DND-41 (cell line): ENCODE measurements around the gene WDR72.

ENCODE experiments used
- ATAC-seq: fragments of 200-7000 bp; cut with Tn5 transposase; 3 replicates; pipeline ENCODE4 v1.9.1; 2021; ENCODE audit warnings: low read depth; ENCODE audit not compliant: insufficient read depth
- DNase-seq: peaks from one replicate; pipeline ENCODE4 v3.0.0-alpha.2; 2020
- H2AFZ ChIP-seq: 2 replicates; pipeline ENCODE4 v1.6.0; 2012; ENCODE audit warnings: low read depth, low read length
- H3K27ac ChIP-seq: 2 replicates; pipeline ENCODE4 v1.5.1; 2012; ENCODE audit warnings: low read length, inconsistent platforms
- H3K27me3 ChIP-seq: fragments of 200-600 bp; sonication (generic); 2 replicates; pipeline ENCODE4 v1.6.0; 2012; ENCODE audit warnings: low read length, mild to moderate bottlenecking, inconsistent platforms; ENCODE audit not compliant: insufficient read depth, poor library complexity
- H3K36me3 ChIP-seq: 2 replicates; pipeline ENCODE4 v1.5.1; 2012; ENCODE audit warnings: low read length, inconsistent platforms; ENCODE audit not compliant: insufficient read depth
- H3K4me1 ChIP-seq: 2 replicates; pipeline ENCODE4 v1.5.1; 2012; ENCODE audit warnings: mild to moderate bottlenecking, low read length; ENCODE audit not compliant: insufficient read depth
- H3K4me2 ChIP-seq: 2 replicates; pipeline ENCODE4 v1.6.0; 2012; ENCODE audit warnings: mild to moderate bottlenecking, moderate library complexity, low read length, inconsistent platforms; ENCODE audit not compliant: insufficient read depth
- H3K4me3 ChIP-seq, 2 experiments: fragments of 200-600 bp in 1 of 2; shearing (Covaris generic) in 1 of 2; 2 replicates each; pipeline ENCODE4 v1.5.1; 2012 to 2016; ENCODE audit warnings: inconsistent platforms in 2 of 2, low read length in 2 of 2, mild to moderate bottlenecking in 2 of 2, low read depth in 1 of 2, moderate library complexity in 1 of 2
- H3K79me2 ChIP-seq: 2 replicates; pipeline ENCODE4 v1.6.0; 2012; ENCODE audit warnings: low read length, inconsistent platforms; ENCODE audit not compliant: insufficient read depth
- H3K9ac ChIP-seq: 2 replicates; pipeline ENCODE4 v1.6.0; 2012; ENCODE audit warnings: low read depth, mild to moderate bottlenecking, inconsistent platforms, low read length, moderate library complexity
- H3K9me3 ChIP-seq: 2 replicates; pipeline ENCODE4 v1.5.1; 2012; ENCODE audit warnings: low read length, moderate library complexity, mild to moderate bottlenecking, inconsistent platforms; ENCODE audit not compliant: insufficient read depth, severe bottlenecking
- H4K20me1 ChIP-seq: 2 replicates; pipeline ENCODE4 v1.6.0; 2012; ENCODE audit warnings: low read length; ENCODE audit not compliant: insufficient read depth
- EZH2 ChIP-seq: IDR thresholded peaks from 3 replicates; pipeline ENCODE4 v1.6.1; 2012; ENCODE audit warnings: borderline replicate concordance, low read depth, mild to moderate bottlenecking, moderate library complexity, low read length, inconsistent platforms; ENCODE audit not compliant: severe bottlenecking
- TF ChIP-seq, protein P1 (sequence below): IDR thresholded peaks from 2 replicates; pipeline ENCODE4 v1.5.1; 2012; ENCODE audit warnings: borderline replicate concordance, low read length, moderate library complexity, mild to moderate bottlenecking; ENCODE audit not compliant: poor library complexity, severe bottlenecking; ENCODE audit errors: extremely low read depth

Gene WDR72

DNA sequence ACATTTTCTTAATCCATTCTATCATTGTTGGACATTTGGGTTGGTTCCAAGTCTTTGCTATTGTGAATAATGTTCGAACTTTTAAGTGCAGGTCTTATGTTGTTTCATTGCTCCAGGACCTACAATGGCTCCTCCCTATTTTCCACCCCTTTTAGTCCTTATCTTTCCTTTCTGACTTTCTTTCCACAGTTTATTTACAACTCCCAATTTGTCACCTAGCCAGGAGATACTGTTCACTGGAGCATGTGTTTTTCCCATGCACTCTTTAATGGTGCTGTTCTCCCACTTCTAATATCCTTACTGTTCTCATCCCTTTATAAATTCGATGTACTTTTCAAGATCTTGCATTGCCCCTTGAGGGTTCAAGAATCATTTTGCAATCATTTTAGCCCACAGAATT, 290.0 kb downstream of the WDR72 start:
- no peak for DNase-seq
- H3K27me3 ChIP-seq, result no peaks in the 10 kb centered on the region
- no peak overlapping the region for H3K27ac ChIP-seq
- H3K9ac ChIP-seq, result no peak overlapping the region
- no peaks in the 10 kb centered on the region for H4K20me1 ChIP-seq
- ATAC-seq, result no peak
- H3K4me2 ChIP-seq, result no peak overlapping the region
- no peaks in the 10 kb centered on the region for H3K36me3 ChIP-seq
- H3K4me3 ChIP-seq, result no peak overlapping the region
- H3K79me2 ChIP-seq, result no peaks in the 10 kb centered on the region
- H2AFZ ChIP-seq, result no peak overlapping the region
- no peaks in the 10 kb centered on the region for H3K4me1 ChIP-seq
- H3K9me3 ChIP-seq, result no peaks in the 10 kb centered on the region
- TF ChIP-seq EZH2, result no peak
- TF ChIP-seq, protein P1, sequence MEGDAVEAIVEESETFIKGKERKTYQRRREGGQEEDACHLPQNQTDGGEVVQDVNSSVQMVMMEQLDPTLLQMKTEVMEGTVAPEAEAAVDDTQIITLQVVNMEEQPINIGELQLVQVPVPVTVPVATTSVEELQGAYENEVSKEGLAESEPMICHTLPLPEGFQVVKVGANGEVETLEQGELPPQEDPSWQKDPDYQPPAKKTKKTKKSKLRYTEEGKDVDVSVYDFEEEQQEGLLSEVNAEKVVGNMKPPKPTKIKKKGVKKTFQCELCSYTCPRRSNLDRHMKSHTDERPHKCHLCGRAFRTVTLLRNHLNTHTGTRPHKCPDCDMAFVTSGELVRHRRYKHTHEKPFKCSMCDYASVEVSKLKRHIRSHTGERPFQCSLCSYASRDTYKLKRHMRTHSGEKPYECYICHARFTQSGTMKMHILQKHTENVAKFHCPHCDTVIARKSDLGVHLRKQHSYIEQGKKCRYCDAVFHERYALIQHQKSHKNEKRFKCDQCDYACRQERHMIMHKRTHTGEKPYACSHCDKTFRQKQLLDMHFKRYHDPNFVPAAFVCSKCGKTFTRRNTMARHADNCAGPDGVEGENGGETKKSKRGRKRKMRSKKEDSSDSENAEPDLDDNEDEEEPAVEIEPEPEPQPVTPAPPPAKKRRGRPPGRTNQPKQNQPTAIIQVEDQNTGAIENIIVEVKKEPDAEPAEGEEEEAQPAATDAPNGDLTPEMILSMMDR, result no peak
